ENCODE data around the gene RAB4A.

GRCh38 chr1:229323885-229324553 lies 53.1 kb downstream of the RAB4A start:
- TF ChIP-seq POLR2A (IDR thresholded peaks at IDR 0.05) (no peak), CTCF (IDR thresholded peaks at IDR 0.05) (no peak)

Measured in esophagus squamous epithelium (tissue), 4 donors.